RKO (cell line): ENCODE data around the gene TUBGCP2.

Experiments used
- DNase-seq: peaks from one replicate; pipeline ENCODE4 v3.0.0-alpha.2; 2016; ENCODE audit warnings: low spot score

Gene TUBGCP2

DNA sequence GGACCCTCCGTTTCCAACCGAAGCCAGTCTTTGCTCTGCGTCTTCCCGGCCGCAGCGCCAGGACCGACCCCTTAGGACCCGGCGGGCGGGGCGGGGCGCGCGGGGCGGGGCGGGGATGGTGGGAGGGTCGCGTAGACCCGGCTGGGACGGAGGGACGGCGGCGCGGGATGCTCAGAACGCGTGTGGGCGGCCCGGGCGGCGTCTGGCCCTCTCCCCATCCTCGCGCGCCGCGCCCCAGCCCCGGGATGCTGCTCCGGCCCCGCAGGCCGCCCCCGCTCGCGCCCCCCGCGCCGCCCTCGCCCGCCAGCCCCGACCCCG, 78.7 kb downstream of the TUBGCP2 start, which contains the start of gene UTF1:
TSS of gene UTF1 (plus strand) at position 174 of the 318 bp plus-strand sequence. CDS start at position 246, 72 bp downstream.
- DNase-seq = no peak

DNA sequence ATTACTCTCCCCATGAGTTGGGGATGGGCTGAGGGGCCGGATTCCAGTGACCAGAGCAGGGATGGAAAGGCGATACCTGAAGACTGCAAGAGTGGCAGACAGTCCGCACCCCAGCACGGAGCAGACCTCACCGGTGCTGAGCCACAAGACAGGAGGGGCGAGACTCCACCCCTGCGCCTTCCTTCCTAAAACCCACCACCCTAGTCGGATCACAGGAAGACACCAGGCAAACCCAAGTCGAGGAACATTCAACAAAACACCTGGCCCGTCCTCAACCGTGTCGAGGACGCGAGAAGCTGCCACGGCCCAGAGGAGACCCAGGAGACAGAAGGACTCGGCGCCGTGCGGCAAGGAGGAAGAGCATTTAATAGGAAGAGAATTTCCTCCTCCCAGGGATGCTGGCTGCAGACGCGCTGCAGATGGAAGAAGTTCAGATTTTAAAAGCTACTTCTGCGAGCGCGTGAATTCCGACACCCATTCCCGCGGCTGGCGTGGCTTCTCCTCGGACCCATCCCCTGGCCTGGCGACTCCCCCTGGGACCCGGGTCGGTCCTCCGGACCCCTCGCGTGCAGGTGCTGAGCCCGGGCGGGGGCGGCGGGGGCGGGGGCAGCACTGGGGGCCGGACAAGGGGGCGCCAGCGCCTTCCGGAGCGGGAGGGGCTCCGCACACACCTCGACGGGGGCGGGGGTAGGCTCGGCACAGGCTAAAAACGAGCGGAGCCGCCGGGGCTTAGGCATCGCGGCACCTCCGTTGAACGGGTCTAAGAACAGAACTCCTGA, 79.2 kb downstream of the TUBGCP2 start:
- DNase-seq = no peak
